ENCODE data around the gene GALNT10. TPM values are rescaled to one million over a fixed set of nuclear protein-coding genes. Genes with fewer than 3 reads are reported as not detected.

GALNT10 gene
- total RNA-seq, 4 donors from 2014 or later: 21.4 to 49.8 (median 44.7) TPM

DNA sequence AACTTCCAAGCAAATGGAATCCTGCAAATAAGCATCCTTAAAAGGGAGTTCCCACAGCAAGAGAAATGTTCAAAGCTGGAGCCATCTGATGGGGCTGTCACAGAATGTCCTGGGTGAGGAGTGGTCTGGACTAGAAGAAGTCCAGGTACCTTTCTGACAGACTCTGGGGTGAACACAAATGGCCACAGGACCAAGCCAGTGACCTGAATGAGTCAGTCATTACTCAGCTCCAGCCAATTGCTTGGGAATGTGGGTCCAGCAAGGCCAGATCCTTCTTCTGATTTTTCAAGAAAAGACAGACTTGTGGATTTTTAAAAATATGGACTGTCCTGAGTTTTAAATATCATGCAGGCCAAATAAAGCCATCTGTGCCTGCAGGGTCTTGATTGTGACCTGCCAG is 30.1 kb downstream of the GALNT10 start:
- H3K36me3 ChIP-seq: peaks cover 0 to 6% (median 0%) of the 10 kb centered on the region in 4 donors
- peaks cover 14 to 59% (median 50%) of the 10 kb centered on the region in 4 donors for H3K4me1 ChIP-seq
- H3K9me3 ChIP-seq: no peaks in the 10 kb centered on the region
- H3K4me3 ChIP-seq: no peak overlapping the region
- TF ChIP-seq CTCF (IDR thresholded peaks at IDR 0.05) (no peak), POLR2A (IDR thresholded peaks at IDR 0.05; ENCODE audit: low read depth) (no peak), EP300 (IDR thresholded peaks at IDR 0.05) (no peak), POLR2AphosphoS5 (IDR thresholded peaks at IDR 0.05) (no peak)
- H3K27ac ChIP-seq (replicated peaks in 1 of 4): peak overlapping the region in 3 of 4 donors; percentile 2 to 46 (median 30)
- intact Hi-C loops (cut with DNase I): no loop called here
- no peak for DNase-seq (ENCODE audit: extremely low spot score)
- H3K27me3 ChIP-seq: no peaks in the 10 kb centered on the region

DNA sequence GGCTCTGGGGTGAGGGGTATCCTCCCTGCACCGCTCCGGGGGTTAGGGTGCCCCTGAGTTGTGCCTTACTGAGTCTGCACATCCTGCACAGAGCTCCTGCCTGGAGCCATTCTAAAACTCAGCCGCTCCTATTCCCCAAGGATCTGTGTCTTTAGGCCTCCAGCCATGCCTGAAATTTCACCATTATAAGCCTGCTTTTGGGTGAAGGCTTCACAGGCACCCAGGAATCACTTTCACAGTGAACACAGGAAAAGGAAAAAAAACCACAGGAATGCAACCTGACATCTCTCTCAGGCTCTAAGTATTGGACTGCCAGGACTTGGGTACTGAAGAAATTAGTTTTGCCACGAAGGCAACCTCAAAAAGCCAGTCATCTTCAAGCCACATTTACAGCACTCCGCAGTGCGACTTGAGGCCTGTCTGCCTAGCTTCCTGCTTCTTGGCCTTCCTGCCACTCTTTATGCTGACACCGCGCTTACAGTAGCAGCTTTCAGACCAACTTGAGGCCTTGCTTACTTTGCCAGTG is 30.9 kb downstream of the GALNT10 start:
- TF ChIP-seq POLR2AphosphoS5 (IDR thresholded peaks at IDR 0.05): no peak
- TF ChIP-seq CTCF (IDR thresholded peaks at IDR 0.05): no peak
- TF ChIP-seq POLR2A (IDR thresholded peaks at IDR 0.05; ENCODE audit: low read depth): no peak
- TF ChIP-seq EP300 (IDR thresholded peaks at IDR 0.05): no peak

GRCh38 chr5:154222414-154222813 is 31.9 kb downstream of the GALNT10 start:
- TF ChIP-seq EP300 (IDR thresholded peaks at IDR 0.05) (no peak), CTCF (IDR thresholded peaks at IDR 0.05) (no peak), POLR2AphosphoS5 (IDR thresholded peaks at IDR 0.05) (no peak), POLR2A (IDR thresholded peaks at IDR 0.05; ENCODE audit: low read depth) (no peak)
- no peaks in the 10 kb centered on the region for H3K9me3 ChIP-seq
- peaks cover 0 to 6% (median 0%) of the 10 kb centered on the region in 4 donors for H3K36me3 ChIP-seq
- DNase-seq (ENCODE audit: extremely low spot score): no peak
- H3K27ac ChIP-seq (replicated peaks in 1 of 4): no peak overlapping the region
- 100% methylated on average over 2 of the region's 2 CpGs for WGBS
- no peak overlapping the region for H3K4me3 ChIP-seq
- H3K4me1 ChIP-seq: peaks cover 14 to 43% (median 32%) of the 10 kb centered on the region in 4 donors
- intact Hi-C loops (cut with DNase I): no loop called here
- H3K27me3 ChIP-seq: no peaks in the 10 kb centered on the region

More for the DNA sequence above, 30.9 kb downstream of the GALNT10 start:
- no peaks in the 10 kb centered on the region for H3K9me3 ChIP-seq
- H3K4me1 ChIP-seq: peaks cover 14 to 51% (median 42%) of the 10 kb centered on the region in 4 donors
- intact Hi-C loops (cut with DNase I): no loop called here
- DNase-seq (ENCODE audit: extremely low spot score): no peak
- WGBS: 67% methylated on average over 6 of the region's 8 CpGs
- H3K36me3 ChIP-seq: peaks cover 0 to 6% (median 0%) of the 10 kb centered on the region in 4 donors
- H3K27ac ChIP-seq (replicated peaks in 1 of 4): peak overlapping the region in 2 of 4 donors; percentile 30 to 34
- no peak overlapping the region for H3K4me3 ChIP-seq
- H3K27me3 ChIP-seq: no peaks in the 10 kb centered on the region

DNA sequence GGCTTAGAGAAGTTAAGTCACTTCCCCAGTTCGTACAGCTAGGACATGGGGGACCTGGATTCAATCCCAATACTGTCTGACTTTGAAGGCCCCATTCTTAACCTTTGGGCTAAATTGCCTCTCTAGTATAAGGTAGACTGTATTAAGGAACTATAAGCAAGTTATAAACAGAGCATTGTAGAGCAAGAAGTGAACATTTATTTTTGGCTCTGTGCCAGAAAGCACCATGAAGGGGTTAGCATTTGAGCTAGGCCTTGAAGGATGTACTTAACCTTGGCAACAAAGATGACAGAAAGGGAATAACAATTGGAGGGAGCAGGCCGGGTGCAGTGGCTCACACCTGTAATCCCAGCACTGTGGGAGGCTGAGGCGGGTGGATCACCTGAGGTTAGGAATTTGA is 32.8 kb downstream of the GALNT10 start:
- H3K4me3 ChIP-seq: no peak overlapping the region
- no peak for DNase-seq (ENCODE audit: extremely low spot score)
- intact Hi-C loops (cut with DNase I): no loop called here
- H3K9me3 ChIP-seq: no peaks in the 10 kb centered on the region
- TF ChIP-seq POLR2A (IDR thresholded peaks at IDR 0.05; ENCODE audit: low read depth) (no peak), CTCF (IDR thresholded peaks at IDR 0.05) (no peak), POLR2AphosphoS5 (IDR thresholded peaks at IDR 0.05) (no peak), EP300 (IDR thresholded peaks at IDR 0.05) (no peak)
- 77% methylated on average over 3 of the region's 3 CpGs for WGBS
- peaks cover 14 to 35% (median 26%) of the 10 kb centered on the region in 4 donors for H3K4me1 ChIP-seq
- no peaks in the 10 kb centered on the region for H3K27me3 ChIP-seq
- no peak overlapping the region for H3K27ac ChIP-seq (replicated peaks in 1 of 4)
- peaks cover 0 to 6% (median 0%) of the 10 kb centered on the region in 4 donors for H3K36me3 ChIP-seq

GRCh38 chr5:154227090-154227489 is 36.6 kb downstream of the GALNT10 start:
- Histone ChIP-seq H3K4me1 (peaks cover 0 to 6% (median 0%) of the 10 kb centered on the region in 4 donors), H3K27ac (replicated peaks in 1 of 4) (no peak overlapping the region), H3K4me3 (no peak overlapping the region), H3K36me3 (no peaks in the 10 kb centered on the region), H3K27me3 (no peaks in the 10 kb centered on the region), H3K9me3 (no peaks in the 10 kb centered on the region)
- no peak for DNase-seq (ENCODE audit: extremely low spot score)
- no peak for TF ChIP-seq POLR2A (IDR thresholded peaks at IDR 0.05; ENCODE audit: low read depth)
- no peak for TF ChIP-seq POLR2AphosphoS5 (IDR thresholded peaks at IDR 0.05)
- no peak for TF ChIP-seq CTCF (IDR thresholded peaks at IDR 0.05)
- TF ChIP-seq EP300 (IDR thresholded peaks at IDR 0.05): no peak
- WGBS: 47% methylated on average over 2 of the region's 2 CpGs
- intact Hi-C loops (cut with DNase I): no loop called here

Measured in esophagus muscularis mucosa (tissue), 4 donors.